Muscle of back (tissue), 11 donors: ENCODE results near the gene SUDS3. TPM values are rescaled to one million over a fixed set of nuclear protein-coding genes. Genes with fewer than 3 reads are reported as not detected.

Experiments used
- DNase-seq, 3 donors: peaks; one replicate each; pipeline versions ENCODE4 v3.0.0 to v3.0.0-alpha.2; 2013
- polyA plus RNA-seq, 10 donors: library from polyadenylated mRNA; unstranded; fragments of 120-200 nt; gene quantifications; one replicate each; pipeline ENCODE4 v1.2.1, GENCODE V29; 2013; ENCODE audit not compliant: insufficient read length in 10 of 10

The SUDS3 gene
- polyA plus RNA-seq, 10 donors = 24.6 to 37.3 (median 30.0) TPM

GRCh38 chr12:118439068-118439467 lies 62.7 kb downstream of the SUDS3 start:
- no peak for DNase-seq

- DNase-seq = no peak
Observed at GRCh38 chr12:118446247-118446646, 69.9 kb downstream of the SUDS3 start.

GRCh38 chr12:118447181-118447580 lies 70.8 kb downstream of the SUDS3 start:
- DNase-seq = no peak

GRCh38 chr12:118448341-118448740 lies 72.0 kb downstream of the SUDS3 start:
- no peak for DNase-seq

- no peak for DNase-seq
Observed at GRCh38 chr12:118455327-118455726, 79.0 kb downstream of the SUDS3 start.

GRCh38 chr12:118456741-118457140 lies 80.4 kb downstream of the SUDS3 start:
- DNase-seq = no peak

- DNase-seq = no peak
Observed at GRCh38 chr12:118459110-118459509, 82.8 kb downstream of the SUDS3 start.

GRCh38 chr12:118463677-118464076 lies 87.3 kb downstream of the SUDS3 start:
- DNase-seq = no peak

- no peak for DNase-seq
Observed at GRCh38 chr12:118465706-118466105, 89.4 kb downstream of the SUDS3 start.

Other genes with a start within 250 kb of the SUDS3 start
- gene PEBP1, start 240.4 kb upstream of the SUDS3 start, polyA plus RNA-seq = 100 to 1,000 TPM; 126 to 165 (median 137) TPM
- 10 to 100 TPM; 13.6 to 24.5 (median 19.7) TPM for gene TAOK3, start 3.6 kb upstream of the SUDS3 start, polyA plus RNA-seq